ENCODE measurements around the gene SIRPB2. TPM values are rescaled to one million over a fixed set of nuclear protein-coding genes. Genes with fewer than 3 reads are reported as not detected.

The SIRPB2 gene
- polyA plus RNA-seq, 1 donor (not counting 4 experiments of a cell fraction or from before 2014, with no cell fraction given), result 1.6 TPM

- Histone ChIP-seq H3K79me2 (ENCODE audit: control insufficient read depth, insufficient read depth, low read length) (no peaks in the 10 kb centered on the region), H4K20me1 (ENCODE audit: control insufficient read depth, extremely low read depth, insufficient read depth, low read length) (no peaks in the 10 kb centered on the region), H3K27me3 (ENCODE audit: control insufficient read depth, extremely low read depth, insufficient read depth, low read length) (no peaks in the 10 kb centered on the region), H3K4me1 (ENCODE audit: control insufficient read depth, extremely low read depth, insufficient read depth, low read length) (peaks cover 43% of the 10 kb centered on the region), H2AFZ (ENCODE audit: control insufficient read depth, low read length) (no peak overlapping the region), H3K9me1 (ENCODE audit: control insufficient read depth, extremely low read depth, insufficient read depth, low read length) (no peaks in the 10 kb centered on the region), H3K9ac (ENCODE audit: control insufficient read depth, extremely low read depth, insufficient read depth, low read length) (peak overlapping the region; percentile 4), H3K4me2 (ENCODE audit: control insufficient read depth, extremely low read depth, insufficient read depth, low read depth, low read length) (peak overlapping the region; percentile 66), H3K36me3 (ENCODE audit: control insufficient read depth in 2 of 2, extremely low read depth in 1 of 2, insufficient read depth in 2 of 2, low read length in 2 of 2) (no peaks in the 10 kb centered on the region), H3K27ac (ENCODE audit: control insufficient read depth, insufficient read depth, low read length) (peak overlapping the region; percentile 68), H3K4me3 (ENCODE audit: control insufficient read depth in 2 of 3, extremely low read depth in 1 of 3, insufficient read depth in 2 of 3, low read depth in 1 of 3, low read length in 3 of 3) (peak overlapping the region in 1 of 3 experiments; percentile 18), H3K9me3 (ENCODE audit: control insufficient read depth, low read depth, low read length) (peaks cover 2% of the 10 kb centered on the region)
- dilution Hi-C loops (cut with MboI; ENCODE audit: extremely low pct_ligation_motif_present, low sequenced_read_pairs), result no loop called here
- TF ChIP-seq EZH2 (IDR thresholded peaks at IDR 0.05; ENCODE audit: low read length) (no peak), CTCF (optimal IDR thresholded peaks at IDR 0.05 in 1 of 3, IDR thresholded peaks at IDR 0.05 in 1 of 3, conservative IDR thresholded peaks at IDR 0.05 in 1 of 3; ENCODE audit: extremely low read depth in 1 of 3, insufficient read depth in 2 of 3, low read length in 3 of 3) (no peak)
- FAIRE-seq, result no peak
- no peak for DNase-seq (ENCODE audit: low read depth, low spot score)
Observed at GRCh38 chr20:1505871-1506270, 14.7 kb upstream of the SIRPB2 start.

- dilution Hi-C loops (cut with MboI; ENCODE audit: extremely low pct_ligation_motif_present, low sequenced_read_pairs), result no loop called here
Observed at GRCh38 chr20:1505361-1505760, 14.1 kb upstream of the SIRPB2 start.

More at GRCh38 chr20:1505361-1505760, 14.1 kb upstream of the SIRPB2 start:
- Histone ChIP-seq H3K4me3 (ENCODE audit: control insufficient read depth in 2 of 3, extremely low read depth in 1 of 3, insufficient read depth in 2 of 3, low read depth in 1 of 3, low read length in 3 of 3) (no peak overlapping the region), H2AFZ (ENCODE audit: control insufficient read depth, low read length) (no peak overlapping the region), H4K20me1 (ENCODE audit: control insufficient read depth, extremely low read depth, insufficient read depth, low read length) (no peaks in the 10 kb centered on the region), H3K27ac (ENCODE audit: control insufficient read depth, insufficient read depth, low read length) (peak overlapping the region; percentile 68), H3K4me1 (ENCODE audit: control insufficient read depth, extremely low read depth, insufficient read depth, low read length) (peaks cover 48% of the 10 kb centered on the region), H3K36me3 (ENCODE audit: control insufficient read depth in 2 of 2, extremely low read depth in 1 of 2, insufficient read depth in 2 of 2, low read length in 2 of 2) (no peaks in the 10 kb centered on the region), H3K9ac (ENCODE audit: control insufficient read depth, extremely low read depth, insufficient read depth, low read length) (no peak overlapping the region), H3K79me2 (ENCODE audit: control insufficient read depth, insufficient read depth, low read length) (no peaks in the 10 kb centered on the region), H3K9me3 (ENCODE audit: control insufficient read depth, low read depth, low read length) (peaks cover 2% of the 10 kb centered on the region), H3K9me1 (ENCODE audit: control insufficient read depth, extremely low read depth, insufficient read depth, low read length) (no peaks in the 10 kb centered on the region), H3K27me3 (ENCODE audit: control insufficient read depth, extremely low read depth, insufficient read depth, low read length) (no peaks in the 10 kb centered on the region), H3K4me2 (ENCODE audit: control insufficient read depth, extremely low read depth, insufficient read depth, low read depth, low read length) (peak overlapping the region; percentile 66)
- peak; percentile 81 for FAIRE-seq
- no peak for TF ChIP-seq EZH2 (IDR thresholded peaks at IDR 0.05; ENCODE audit: low read length)
- TF ChIP-seq CTCF (optimal IDR thresholded peaks at IDR 0.05 in 1 of 3, IDR thresholded peaks at IDR 0.05 in 1 of 3, conservative IDR thresholded peaks at IDR 0.05 in 1 of 3; ENCODE audit: extremely low read depth in 1 of 3, insufficient read depth in 2 of 3, low read length in 3 of 3), result no peak
- DNase-seq (ENCODE audit: low read depth, low spot score), result peak; percentile 78

All from keratinocyte (primary cell).